ENCODE measurements around the gene NCBP2. TPM values are rescaled to one million over a fixed set of nuclear protein-coding genes. Genes with fewer than 3 reads are reported as not detected.

NCBP2 gene
- total RNA-seq, 2 experiments from 2014 or later, result 53.4 to 57.1 TPM

- Mint-ChIP-seq H3K27me3 (peaks cover 3% of the 10 kb centered on the region), H3K27ac (no peak overlapping the region), H3K9me3 (peaks cover 4% of the 10 kb centered on the region), H3K36me3 (ENCODE audit: low read depth) (peaks cover 3% of the 10 kb centered on the region), H3K4me3 (no peak overlapping the region), H3K4me1 (peaks cover 9% of the 10 kb centered on the region)
- ChIA-PET POLR2A (no interaction called here), CTCF (no interaction called here)
- no peak for DNase-seq
These were observed 34.6 kb upstream of the NCBP2 start for GRCh38 chr3:196976941-196977340.

- no peak for DNase-seq
- peaks cover 11% of the 10 kb centered on the region for H3K4me1 Mint-ChIP-seq
- no peak overlapping the region for H3K4me3 Mint-ChIP-seq
- H3K27me3 Mint-ChIP-seq, result peaks cover 13% of the 10 kb centered on the region
- H3K36me3 Mint-ChIP-seq (ENCODE audit: low read depth), result no peaks in the 10 kb centered on the region
- H3K27ac Mint-ChIP-seq, result no peak overlapping the region
- ChIA-PET POLR2A (no interaction called here), CTCF (interaction anchor here (1.1 kb wide), 1 partner anchor 54 kb away, joined by 3 read pairs; the partner anchor contains the start of gene MELTF)
- H3K9me3 Mint-ChIP-seq, result no peaks in the 10 kb centered on the region
These were observed 33.0 kb upstream of the NCBP2 start for GRCh38 chr3:196975349-196975748.

- Mint-ChIP-seq H3K27me3 (peaks cover 15% of the 10 kb centered on the region), H3K4me1 (peaks cover 15% of the 10 kb centered on the region), H3K4me3 (no peak overlapping the region), H3K9me3 (no peaks in the 10 kb centered on the region), H3K27ac (no peak overlapping the region), H3K36me3 (ENCODE audit: low read depth) (no peaks in the 10 kb centered on the region)
- ChIA-PET POLR2A (no interaction called here), CTCF (interaction anchor here (0.7 to 1.2 kb wide), 3 partner anchors 9 to 55 kb away, joined by 3 read pairs; partner anchors contain the start of gene MELTF)
- no peak for DNase-seq
These were observed 32.3 kb upstream of the NCBP2 start for GRCh38 chr3:196974661-196975060.

- H3K9me3 Mint-ChIP-seq, result no peaks in the 10 kb centered on the region
- H3K4me3 Mint-ChIP-seq, result no peak overlapping the region
- CTCF ChIA-PET, result interaction anchor here (0.5 to 1.8 kb wide), 2 partner anchors 14 to 261 kb away, joined by 3 to 6 read pairs; no protein-coding TSS in a partner anchor
- no peak for DNase-seq
- H3K4me1 Mint-ChIP-seq, result peaks cover 18% of the 10 kb centered on the region
- no peak overlapping the region for H3K27ac Mint-ChIP-seq
- POLR2A ChIA-PET, result no interaction called here
- peaks cover 6% of the 10 kb centered on the region for H3K36me3 Mint-ChIP-seq (ENCODE audit: low read depth)
- peaks cover 19% of the 10 kb centered on the region for H3K27me3 Mint-ChIP-seq
These were observed 28.9 kb upstream of the NCBP2 start for GRCh38 chr3:196971094-196971698.

- Mint-ChIP-seq H3K4me1 (peaks cover 18% of the 10 kb centered on the region), H3K27ac (peak overlapping the region; percentile 68), H3K4me3 (peak overlapping the region; percentile 74), H3K27me3 (peaks cover 19% of the 10 kb centered on the region), H3K36me3 (ENCODE audit: low read depth) (peaks cover 10% of the 10 kb centered on the region), H3K9me3 (no peaks in the 10 kb centered on the region)
- POLR2A ChIA-PET, result no interaction called here
- CTCF ChIA-PET, result interaction anchor here (0.5 to 2.5 kb wide), 6 partner anchors 13 to 442 kb away, joined by 3 to 15 read pairs (median 4); partner anchors contain the start of gene NCBP2
- DNase-seq, result no peak
These were observed 28.3 kb upstream of the NCBP2 start for GRCh38 chr3:196970547-196971093.

GRCh38 chr3:196969660-196970546 is 27.6 kb upstream of the NCBP2 start:
- ChIA-PET CTCF (interaction anchor here (0.5 to 2.5 kb wide), 10 partner anchors 9 to 441 kb away, joined by 3 to 15 read pairs (median 3); partner anchors contain the start of gene NCBP2), POLR2A (no interaction called here)
- Mint-ChIP-seq H3K9me3 (no peaks in the 10 kb centered on the region), H3K36me3 (ENCODE audit: low read depth) (peaks cover 12% of the 10 kb centered on the region), H3K4me1 (peaks cover 18% of the 10 kb centered on the region), H3K4me3 (peak overlapping the region; percentile 74), H3K27me3 (peaks cover 19% of the 10 kb centered on the region), H3K27ac (peak overlapping the region; percentile 68)
- DNase-seq, result peak; percentile 59

GRCh38 chr3:196969134-196969659 is 26.9 kb upstream of the NCBP2 start:
- peaks cover 18% of the 10 kb centered on the region for H3K4me1 Mint-ChIP-seq
- H3K27me3 Mint-ChIP-seq, result peaks cover 19% of the 10 kb centered on the region
- peak; percentile 42 for DNase-seq
- CTCF ChIA-PET, result interaction anchor here (0.5 to 2.5 kb wide), 7 partner anchors 8 to 440 kb away, joined by 3 to 15 read pairs (median 3); partner anchors contain the start of gene NCBP2
- H3K36me3 Mint-ChIP-seq (ENCODE audit: low read depth), result peaks cover 12% of the 10 kb centered on the region
- H3K4me3 Mint-ChIP-seq, result peak overlapping the region; percentile 78
- peak overlapping the region; percentile 46 for H3K27ac Mint-ChIP-seq
- POLR2A ChIA-PET, result no interaction called here
- no peaks in the 10 kb centered on the region for H3K9me3 Mint-ChIP-seq

- CTCF ChIA-PET, result interaction anchor here (2.5 kb wide), 1 partner anchor 26 kb away, joined by 15 read pairs; the partner anchor contains the start of gene NCBP2
- H3K4me1 Mint-ChIP-seq, result peaks cover 18% of the 10 kb centered on the region
- POLR2A ChIA-PET, result no interaction called here
- H3K36me3 Mint-ChIP-seq (ENCODE audit: low read depth), result peaks cover 12% of the 10 kb centered on the region
- H3K9me3 Mint-ChIP-seq, result no peaks in the 10 kb centered on the region
- peaks cover 19% of the 10 kb centered on the region for H3K27me3 Mint-ChIP-seq
- peak within 1 kb of the TSS; percentile 78 for H3K4me3 Mint-ChIP-seq
- peak within 1 kb of the TSS; percentile 54 for H3K27ac Mint-ChIP-seq
- peak; percentile 29 for DNase-seq
These were observed 26.2 kb upstream of the NCBP2 start, which contains the start of gene PIGZ for GRCh38 chr3:196968233-196969133. TSS of gene PIGZ (minus strand) at chr3:196968833. CDS start at chr3:196952031, 16,802 bp downstream.

GRCh38 chr3:196967412-196968232 is 25.3 kb upstream of the NCBP2 start:
- ChIA-PET POLR2A (no interaction called here), CTCF (interaction anchor here (0.6 kb wide), 1 partner anchor 18 kb away, joined by 4 read pairs; no protein-coding TSS in a partner anchor)
- H3K27ac Mint-ChIP-seq, result no peak overlapping the region
- no peak for DNase-seq
- H3K9me3 Mint-ChIP-seq, result no peaks in the 10 kb centered on the region
- peaks cover 19% of the 10 kb centered on the region for H3K27me3 Mint-ChIP-seq
- peak overlapping the region; percentile 73 for H3K4me3 Mint-ChIP-seq
- peaks cover 12% of the 10 kb centered on the region for H3K36me3 Mint-ChIP-seq (ENCODE audit: low read depth)
- peaks cover 18% of the 10 kb centered on the region for H3K4me1 Mint-ChIP-seq

- Mint-ChIP-seq H3K4me1 (peaks cover 18% of the 10 kb centered on the region), H3K9me3 (no peaks in the 10 kb centered on the region), H3K27ac (no peak overlapping the region), H3K4me3 (peak overlapping the region; percentile 20), H3K27me3 (peaks cover 19% of the 10 kb centered on the region), H3K36me3 (ENCODE audit: low read depth) (peaks cover 12% of the 10 kb centered on the region)
- no peak for DNase-seq
- ChIA-PET POLR2A (no interaction called here), CTCF (interaction anchor here (0.6 to 1.3 kb wide), 2 partner anchors 17 to 24 kb away, joined by 3 to 4 read pairs; partner anchors contain the start of gene NCBP2)
These were observed 24.4 kb upstream of the NCBP2 start for GRCh38 chr3:196966526-196967401.
